Measurements from ENCODE around the gene LBX2.

LBX2 gene

DNA sequence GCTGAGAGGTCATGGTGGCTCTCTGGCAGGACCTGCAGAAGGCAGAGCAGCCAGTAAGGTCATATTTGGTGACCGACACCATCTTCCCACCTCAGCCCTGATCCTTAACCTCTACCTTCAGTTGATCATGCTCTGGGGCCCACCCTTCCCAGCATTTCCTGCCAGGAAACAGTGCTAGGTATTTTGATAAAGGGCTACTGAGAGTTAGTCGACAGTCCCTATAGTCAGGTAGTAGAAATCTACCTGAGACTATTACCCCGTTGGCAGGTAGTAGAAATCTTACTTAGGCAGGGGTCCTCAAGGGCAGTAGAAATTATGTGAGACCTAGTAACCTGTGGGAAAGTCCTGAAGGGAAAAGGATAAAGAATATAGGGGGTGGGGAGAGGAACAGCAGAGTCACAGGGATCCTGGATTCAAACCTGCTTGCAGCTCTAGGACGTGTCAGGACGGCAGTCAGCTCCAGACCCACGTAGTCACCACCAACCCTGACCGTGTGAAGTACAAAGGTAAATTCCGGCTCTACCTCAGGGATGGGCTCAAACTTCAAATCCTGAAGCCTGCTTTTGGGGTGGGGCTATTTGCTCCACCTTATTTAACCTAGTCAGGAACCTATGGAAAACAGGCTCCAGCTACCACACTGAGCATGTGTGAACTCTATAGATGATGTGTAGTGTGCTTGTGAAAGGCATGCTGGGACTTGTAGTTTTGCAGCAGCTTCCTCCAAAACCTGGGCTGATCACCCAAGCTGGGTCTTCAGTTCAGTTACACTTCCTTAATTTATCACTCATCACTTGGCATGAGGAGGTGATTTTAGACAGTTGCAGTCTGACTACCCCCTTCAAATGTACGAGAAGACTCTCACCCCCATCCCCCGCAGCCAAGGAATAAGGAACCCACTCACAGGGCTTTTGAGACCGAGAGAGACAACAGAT is 26.6 kb upstream of the LBX2 start, which contains the start of gene DQX1:
DQX1 (minus strand) TSS at position 515 of the 932 bp plus-strand sequence; CDS start at position 13, 502 bp downstream.
- no peak for DNase-seq

DNA sequence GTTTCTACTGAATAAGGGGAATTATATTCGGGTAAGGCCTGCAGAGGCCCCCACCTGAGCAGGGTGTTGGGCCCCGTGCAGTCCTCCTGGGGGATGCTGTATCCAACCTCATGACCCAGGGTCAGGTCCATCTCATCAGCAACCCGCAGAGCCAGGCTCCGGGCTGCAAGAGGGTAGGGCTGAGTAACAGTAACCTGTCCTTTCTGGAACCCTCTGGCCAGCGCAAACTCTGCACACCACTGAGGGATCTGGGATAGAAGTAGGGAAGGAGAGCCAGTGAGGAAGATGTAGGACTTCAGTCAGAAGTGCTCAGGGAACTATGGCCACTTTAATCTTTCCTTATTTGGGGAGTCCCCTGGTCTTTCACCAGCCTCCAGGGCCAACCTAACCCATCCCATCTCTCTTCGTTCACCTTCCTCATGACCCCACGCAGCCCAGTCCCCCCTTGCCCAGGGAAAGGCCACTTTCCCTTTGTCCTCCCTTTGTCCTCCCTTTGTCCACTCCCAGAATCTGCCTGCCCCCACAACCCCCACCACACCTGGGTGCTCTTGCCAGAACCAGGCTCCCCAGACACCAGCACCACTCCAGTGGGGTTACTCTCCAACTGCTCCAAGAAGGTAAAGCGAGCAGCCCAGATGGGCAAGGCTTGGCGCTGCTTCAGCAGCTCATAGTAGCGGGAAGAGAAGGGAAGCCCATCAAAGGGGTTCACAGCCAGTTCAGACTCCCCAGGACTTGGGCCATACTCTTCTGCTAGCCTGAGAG is 25.7 kb upstream of the LBX2 start:
- no peak for DNase-seq

DNA sequence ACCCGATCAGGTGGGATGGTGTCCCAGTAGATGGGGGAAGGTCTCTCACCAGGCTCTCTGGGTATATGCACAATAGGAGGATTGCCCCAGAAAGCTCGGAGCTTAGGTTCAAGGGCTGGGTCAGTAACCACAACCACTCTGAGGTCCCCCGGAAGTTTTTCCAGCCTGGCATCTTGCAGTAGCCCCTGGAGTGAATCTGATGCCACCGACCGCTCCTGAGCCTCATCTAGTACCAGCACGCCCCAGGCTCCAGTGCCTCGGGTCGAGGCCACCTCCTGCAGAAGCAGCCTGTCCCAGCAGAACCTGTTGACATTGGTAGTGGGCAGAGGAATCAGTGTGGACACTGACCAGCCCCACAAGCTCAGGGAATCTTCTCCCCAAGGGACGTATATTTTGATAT is 24.6 kb upstream of the LBX2 start:
- no peak for DNase-seq

DNA sequence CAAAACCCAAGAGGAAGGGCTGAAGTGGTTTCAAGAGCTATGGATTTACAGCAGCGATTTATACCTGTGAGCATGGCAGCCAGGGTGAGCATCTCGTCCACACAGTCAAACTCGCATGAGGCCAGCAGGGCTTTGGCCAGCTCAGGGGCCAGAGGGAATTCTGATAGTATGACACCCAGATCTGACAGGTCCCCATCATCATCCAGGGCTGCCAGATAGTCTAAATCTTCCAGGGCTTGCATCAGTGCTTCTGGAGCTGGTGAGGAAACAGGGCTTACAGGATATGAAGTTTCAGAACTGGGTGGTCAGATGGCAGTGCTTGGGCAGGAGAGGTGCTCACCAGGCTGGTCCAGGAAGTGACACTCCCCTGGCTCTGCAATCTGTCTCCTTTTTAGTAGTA is 23.1 kb upstream of the LBX2 start:
- no peak for DNase-seq

DNA sequence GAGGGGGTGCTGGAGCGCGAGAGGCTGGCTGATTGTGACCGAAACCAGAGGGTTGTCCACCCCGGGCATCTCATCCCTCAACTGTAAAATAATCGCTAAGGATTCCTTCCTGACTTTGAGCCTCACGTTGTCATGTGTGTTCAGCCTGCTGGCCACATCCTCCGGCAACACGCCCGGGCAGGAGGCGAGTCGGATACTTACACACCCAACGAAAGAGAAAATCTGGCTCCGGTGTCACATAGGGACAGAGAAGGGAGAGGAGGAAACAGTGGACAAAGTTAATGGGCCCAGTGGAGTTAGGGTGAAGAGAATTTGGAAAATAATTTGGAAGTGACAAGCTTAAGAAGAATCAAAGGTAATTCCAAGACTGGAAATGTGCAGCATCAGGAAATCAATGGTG is 17.2 kb upstream of the LBX2 start:
- DNase-seq = no peak

DNA sequence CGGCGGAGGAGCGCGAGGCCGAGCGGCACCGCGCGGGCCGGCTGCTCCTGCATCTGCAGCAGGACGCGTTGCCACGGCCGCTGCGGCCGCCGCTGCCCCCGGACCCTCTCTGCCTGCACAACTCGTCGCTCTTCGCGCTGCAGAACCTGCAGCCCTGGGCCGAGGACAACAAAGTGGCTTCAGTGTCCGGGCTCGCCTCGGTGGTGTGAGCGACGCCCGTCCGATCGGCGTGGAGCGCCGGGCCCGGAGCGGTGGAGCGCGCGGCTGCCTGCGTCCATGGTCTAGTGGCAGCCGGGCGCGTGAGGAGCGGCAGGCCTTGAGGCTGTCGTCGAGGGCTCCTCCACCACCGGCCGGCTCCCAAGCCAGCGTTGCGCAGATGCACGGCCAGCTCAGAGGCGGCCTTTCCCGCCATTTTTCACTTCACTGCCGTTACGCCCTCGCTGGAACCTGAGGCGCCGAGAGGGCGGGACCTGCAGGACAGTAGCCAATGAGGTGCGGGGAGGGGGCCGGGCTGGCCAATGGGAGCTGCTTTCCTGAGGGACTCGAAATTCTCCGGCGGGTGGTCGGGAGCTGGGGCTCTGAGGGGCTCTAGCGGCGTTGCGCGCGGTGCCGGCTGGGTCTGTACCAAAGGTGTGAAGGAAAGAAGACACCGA is 16.7 kb upstream of the LBX2 start:
- DNase-seq = peak; percentile 84

DNA sequence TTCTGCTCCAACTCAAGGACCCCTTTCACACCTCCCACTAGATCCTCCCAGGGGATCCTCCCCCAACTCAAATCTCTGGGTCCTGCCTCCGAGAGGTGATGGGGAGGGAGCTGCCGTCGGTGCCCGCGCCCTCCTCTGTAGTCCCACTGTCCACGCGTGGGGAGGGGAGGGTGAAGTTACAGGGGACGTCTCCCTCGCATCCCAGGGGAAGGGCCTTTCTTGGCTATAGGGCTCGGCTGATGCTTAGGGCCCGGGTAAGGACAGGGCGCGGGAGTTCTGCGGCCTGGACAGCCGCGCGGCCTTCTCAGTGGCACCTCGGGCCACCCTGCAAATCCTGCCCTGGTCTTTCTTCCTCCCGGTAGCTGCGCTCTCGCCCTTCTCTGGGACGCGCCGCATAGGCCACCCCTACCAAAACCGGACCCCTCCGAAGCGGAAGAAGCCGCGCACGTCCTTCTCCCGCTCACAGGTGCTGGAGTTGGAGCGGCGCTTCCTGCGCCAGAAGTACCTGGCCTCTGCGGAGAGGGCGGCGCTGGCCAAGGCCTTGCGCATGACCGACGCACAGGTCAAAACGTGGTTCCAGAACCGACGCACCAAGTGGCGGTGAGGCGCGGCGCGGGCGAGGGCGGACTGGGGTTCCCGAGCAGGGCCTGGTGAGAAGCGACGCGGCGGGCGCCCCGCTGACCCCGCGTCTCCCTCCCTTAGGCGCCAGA is 16.0 kb upstream of the LBX2 start:
- DNase-seq = peak; percentile 37

DNA sequence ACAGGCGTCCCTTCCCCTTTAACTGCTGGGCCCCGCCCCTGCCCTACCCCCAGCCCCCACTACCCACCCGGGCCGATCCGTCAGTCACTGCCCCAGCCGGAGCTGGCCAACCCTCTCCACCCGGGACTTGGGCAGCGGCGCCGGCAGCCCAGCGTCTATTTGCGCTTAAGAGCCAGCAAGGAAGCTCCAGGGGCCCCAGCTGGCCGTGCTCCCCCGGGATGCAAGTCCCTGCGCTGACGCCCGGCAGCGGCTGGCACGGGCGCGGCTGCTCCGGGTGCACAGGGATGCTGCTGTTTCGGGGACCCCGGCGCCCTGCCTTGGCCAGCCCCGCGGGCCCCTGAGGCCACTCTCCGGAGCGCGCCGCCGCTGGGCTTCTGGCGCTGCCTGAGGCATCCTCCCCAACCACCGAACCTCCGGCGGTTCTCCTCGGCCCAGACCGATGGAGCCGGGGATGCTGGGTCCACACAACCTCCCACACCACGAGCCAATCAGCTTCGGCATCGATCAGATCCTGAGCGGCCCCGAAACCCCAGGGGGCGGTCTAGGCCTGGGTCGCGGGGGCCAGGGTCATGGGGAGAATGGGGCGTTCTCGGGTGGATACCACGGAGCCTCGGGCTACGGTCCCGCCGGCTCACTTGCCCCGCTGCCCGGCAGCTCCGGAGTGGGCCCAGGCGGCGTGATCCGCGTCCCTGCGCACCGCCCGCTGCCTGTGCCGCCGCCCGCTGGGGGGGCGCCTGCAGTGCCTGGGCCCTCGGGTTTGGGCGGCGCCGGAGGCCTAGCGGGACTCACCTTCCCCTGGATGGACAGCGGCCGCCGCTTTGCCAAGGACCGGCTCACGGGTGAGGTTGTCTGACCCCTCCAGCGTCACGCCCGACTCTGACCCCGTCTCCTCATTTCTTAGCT is 15.2 kb upstream of the LBX2 start, which contains the start of gene TLX2:
TLX2 (plus strand) TSS at position 83 of the 903 bp plus-strand sequence; CDS start at position 440, 357 bp downstream.
- peak; percentile 32 for DNase-seq

DNA sequence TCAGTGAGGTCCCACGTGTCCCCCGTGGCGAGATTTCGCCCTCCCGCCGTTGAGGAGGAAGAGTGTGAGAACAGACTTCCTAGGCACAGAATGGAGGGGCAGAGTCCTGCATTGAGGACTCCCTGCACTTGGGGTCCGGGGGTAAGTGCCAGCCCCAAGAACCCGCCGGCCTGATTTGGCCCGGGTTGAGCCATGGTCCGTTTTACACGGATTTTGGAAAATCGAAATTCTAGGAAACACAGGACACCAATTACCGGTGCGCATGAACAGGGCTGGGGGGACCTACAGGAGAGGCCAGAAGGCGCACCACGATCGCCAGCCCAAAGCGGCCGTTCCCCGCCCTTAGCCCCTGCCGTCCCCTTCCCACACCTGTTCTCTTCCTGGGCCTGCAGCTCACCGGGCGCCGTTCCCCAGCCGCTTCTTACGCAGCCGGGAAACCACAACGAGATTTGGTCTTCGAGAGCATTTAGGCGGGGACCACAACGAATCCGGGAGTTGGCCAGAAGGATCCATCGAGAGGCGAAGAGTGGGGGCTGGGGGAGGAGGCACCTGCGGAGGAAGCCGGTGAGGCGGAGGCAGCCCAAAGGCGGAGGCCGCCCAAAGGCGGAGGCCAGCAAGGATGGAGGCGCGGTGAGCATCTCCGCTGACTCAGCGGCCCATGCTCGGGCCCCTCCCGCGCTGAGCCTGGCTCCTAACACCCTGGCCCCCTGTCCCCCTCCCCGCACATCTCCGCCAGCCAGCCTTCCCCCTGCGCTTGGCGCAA is 14.4 kb upstream of the LBX2 start:
- peak; percentile 50 for DNase-seq

DNA sequence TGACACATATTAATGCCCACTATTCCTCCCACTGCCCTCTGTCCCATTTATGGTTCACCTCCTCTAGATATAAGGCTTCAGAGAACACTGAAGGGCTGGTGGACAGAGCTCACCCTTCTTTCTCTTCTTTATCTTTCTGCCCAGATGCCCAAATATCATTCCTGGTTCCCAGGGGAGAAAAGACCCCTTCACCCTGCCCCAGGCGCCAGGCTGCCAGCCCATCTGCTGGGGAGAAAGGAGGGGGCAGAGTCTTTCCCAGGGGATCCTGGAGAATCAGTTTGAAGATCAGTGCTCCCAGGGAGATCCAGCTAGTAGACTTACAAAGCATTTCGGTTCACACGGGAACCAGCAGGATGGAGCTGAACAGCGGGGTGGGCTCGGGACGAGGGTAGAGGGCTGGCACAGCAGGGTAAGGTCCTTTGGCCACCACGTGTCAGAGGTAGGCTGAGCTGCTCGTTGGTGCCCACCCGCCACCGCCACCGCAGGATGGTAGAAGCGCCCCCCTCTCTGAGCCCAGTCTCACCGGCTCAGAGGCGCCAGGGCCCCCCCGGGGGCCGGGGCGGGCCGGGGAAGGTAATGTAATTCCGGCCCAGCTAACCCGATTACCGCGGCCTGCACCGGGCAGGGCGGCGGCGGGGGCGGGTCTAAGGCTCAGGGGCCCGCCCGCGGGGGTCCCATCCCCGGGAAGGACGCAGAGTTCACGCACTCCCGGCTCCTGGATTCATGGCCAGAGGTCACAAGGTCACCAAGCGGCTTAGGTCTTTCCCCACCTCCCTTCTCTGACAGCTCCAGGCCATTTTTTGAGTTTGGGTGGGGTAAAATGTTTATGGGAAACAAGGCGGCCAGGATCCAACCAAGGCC is 13.6 kb upstream of the LBX2 start:
- DNase-seq = no peak

DNA sequence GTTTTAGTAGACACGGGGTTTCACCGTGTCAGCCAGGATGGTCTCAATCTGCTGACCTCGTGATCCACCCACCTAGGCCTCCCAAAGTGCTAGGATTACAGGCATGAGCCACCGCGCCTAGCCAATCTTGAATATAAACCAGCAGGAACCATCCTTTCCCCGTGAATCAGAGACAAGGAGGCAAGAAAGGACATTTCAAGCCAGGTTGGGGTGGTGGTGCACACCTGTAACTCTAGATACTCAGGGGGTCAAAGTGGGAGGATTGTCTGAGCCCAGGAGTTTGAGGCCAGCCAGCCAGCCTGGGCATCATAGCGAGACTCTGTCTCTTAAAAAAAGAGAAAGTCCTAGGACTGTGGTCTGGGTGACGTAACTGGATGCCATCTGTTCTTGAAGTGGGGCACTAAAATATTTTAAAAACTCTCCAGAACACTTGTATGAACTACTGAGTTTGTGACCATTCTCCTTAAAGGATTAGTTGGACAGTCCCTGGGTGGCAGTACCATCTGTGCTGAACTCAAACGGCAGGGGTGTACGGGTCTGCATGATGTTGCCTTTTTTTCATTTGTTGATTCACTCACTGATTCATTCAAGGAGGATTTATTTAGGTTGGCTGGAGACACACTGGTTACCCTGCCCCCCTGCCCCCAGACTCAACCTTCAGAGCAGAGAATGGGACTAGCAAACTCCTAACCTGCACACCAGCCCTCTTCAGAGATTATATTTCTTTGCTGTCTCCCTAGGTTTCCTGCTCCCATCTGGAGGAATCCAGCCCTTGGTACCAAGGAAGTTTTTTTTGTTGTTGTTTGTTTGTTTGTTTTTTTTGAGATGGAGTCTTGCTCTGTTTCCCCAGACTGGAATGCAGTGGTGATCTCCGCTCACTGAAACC is 11.9 kb upstream of the LBX2 start:
- no peak for DNase-seq

DNA sequence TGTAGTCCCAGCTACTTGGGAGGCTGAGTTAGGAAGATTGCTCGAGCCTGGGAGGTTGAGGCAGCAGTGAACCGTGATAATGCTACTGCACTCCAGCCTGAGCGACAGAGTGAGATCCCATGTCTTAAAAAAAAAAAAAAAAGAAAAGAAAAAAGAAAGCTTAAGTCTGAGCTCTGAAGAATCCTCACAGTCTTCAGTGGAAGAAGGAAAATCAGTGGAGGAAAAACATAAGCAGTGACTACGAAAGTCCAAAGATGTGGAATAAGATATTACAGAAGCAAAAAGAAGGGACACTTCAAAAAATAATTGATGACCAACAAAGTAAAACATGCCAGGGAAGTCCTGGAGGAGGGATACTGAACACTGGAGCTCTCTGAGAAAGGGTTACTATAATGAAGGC is 10.9 kb upstream of the LBX2 start:
- no peak for DNase-seq

DNA sequence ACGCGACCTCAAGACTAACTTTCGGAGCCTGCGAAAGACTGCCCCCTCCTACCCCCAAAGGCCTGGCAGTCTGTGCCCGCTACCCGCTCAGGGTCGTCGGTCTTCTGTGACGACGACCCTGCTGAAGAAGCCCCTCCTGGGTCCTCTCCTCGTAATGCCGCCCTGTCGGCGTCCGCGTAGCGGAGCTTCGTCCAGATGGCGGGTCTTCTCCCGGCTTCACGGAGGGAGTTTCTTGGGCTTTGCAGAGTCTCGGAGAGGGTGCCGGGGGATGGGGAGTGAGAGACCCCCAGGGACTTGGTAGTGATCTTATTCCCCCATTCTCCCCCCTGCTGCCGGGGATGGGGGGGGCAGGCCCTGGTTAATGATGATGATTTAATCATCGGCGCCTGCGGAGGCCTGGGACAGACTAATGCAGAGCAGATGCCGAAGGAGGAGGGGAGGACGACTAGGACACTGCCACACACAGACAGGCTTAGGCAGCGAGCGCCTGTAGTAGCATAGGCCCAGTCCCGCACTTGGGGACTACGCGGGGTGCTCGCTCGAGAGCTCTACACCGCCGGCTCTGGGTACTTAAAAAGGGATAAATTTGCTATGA is 8.6 kb upstream of the LBX2 start:
- peak; percentile 25 for DNase-seq

DNA sequence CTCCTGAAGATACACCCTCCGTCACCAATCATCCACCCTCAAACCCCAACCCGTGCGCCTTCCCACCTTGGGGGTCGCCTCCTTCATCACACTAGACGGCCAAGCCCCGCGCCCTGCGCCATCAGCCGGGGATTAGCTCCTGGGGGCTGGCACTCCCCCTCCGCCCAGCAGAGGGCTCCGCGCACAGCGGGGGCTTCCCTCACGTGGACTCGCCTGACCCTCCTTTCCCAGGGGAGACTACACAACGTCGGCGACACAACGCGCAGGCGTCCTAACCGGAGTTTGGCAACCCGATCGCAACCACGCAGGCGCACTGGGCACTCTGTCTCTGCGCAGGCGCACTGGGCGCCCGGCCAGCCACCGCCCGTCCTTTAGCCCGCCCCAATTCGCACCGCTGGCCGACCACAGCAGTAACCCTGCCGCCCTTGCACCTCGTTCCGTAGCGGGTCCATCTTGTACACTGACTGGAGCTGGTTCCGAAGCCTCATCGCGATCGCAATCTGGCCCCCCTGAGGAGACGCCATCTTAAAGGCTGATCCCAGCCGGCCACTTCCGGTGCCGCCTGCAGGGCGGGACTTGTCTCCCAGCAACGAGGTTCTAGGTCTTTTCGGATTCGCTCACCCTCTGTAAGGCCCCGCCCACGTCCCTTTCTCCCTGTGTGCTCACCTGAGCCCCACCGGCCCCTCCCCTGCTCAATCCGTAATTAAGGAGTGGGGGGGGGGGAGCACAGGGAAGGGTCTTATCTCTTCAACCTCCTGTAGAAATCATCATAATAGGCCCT is 7.9 kb upstream of the LBX2 start, which contains the start of gene PCGF1:
PCGF1 (minus strand) TSS at position 551 of the 781 bp plus-strand sequence; CDS start at position 524, 27 bp downstream.
- DNase-seq = peak; percentile 100

DNA sequence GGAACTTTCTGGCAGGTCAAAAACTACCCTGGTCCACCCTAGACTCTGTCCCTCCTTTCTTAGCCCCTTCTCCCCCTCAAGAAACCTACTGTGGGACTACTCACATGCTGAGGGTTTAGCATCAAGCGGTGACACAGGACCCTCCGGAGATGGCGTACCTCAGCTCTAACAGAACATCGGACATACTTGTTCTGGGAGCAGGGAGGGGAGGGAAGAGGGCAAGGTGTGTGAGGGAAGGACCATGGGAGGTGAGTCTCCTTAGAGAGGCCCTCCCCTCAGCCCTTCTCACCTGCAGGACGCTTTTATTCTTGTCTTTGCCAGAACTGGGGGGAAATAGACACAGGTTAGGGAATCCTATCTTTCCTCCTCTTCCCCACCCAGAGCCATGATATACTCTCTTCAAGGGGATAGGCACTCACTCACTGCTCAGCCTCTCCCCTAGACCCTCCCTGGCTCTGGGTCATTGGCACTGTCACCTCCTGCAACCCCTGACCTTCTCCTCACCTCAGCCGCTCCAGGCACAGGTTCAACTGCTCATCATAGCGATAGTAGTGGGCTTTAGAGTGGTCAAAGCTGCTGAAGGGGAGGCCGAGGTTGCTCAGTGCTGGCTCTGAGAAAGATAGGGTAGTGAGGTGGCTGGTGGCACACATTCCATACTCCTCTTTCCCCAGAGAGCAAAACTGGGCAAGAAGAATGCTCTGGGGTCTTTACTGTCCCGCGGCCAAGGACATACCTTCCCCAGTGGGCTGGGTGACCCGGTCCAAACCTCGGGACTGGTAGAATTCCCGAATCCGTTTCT is 6.2 kb upstream of the LBX2 start:
- DNase-seq = no peak

DNA sequence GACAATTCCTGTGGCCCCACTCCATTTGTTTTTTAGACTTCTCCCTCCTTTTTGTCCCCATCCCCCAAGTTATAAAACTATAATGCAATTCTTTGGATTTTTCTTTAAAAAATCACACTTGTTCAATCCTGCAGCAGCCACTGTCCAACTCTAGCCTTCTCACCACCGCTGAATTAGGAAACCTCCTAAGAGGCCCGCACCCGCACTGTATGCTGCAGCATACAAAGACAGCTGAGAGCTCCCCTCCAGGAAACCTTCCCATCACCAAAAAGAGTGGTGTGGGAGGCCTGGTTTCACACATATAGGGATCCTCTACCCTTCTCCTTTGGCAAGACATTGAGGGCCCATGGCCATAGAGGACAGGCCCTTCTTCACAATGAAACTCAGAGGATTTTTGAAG is 5.2 kb upstream of the LBX2 start:
- DNase-seq = no peak

All from stimulated activated CD4-positive, alpha-beta T cell treated with anti-CD3 and anti-CD28 coated beads, Interleukin-15, amount 100 ng/mL, for 24 hours (primary cell).